HG03039 (cell line): ENCODE data around the gene VPS16.

Experiments used
- ATAC-seq: cut with Tn5 transposase; IDR thresholded peaks from one replicate; pipeline ENCODE4 v1.9.1; 2021; ENCODE audit warnings: mild to moderate bottlenecking, moderate library complexity; ENCODE audit not compliant: unreplicated experiment

The VPS16 gene

GRCh38 chr20:2840138-2840966, at the start of gene VPS16, which contains the start of gene PCED1A:
VPS16 (plus strand) TSS chr20:2840745; CDS start chr20:2840775, 30 bp downstream.
PCED1A (minus strand) TSS chr20:2840655; CDS start chr20:2839912, 743 bp downstream.
- peak; percentile 89 for ATAC-seq

DNA sequence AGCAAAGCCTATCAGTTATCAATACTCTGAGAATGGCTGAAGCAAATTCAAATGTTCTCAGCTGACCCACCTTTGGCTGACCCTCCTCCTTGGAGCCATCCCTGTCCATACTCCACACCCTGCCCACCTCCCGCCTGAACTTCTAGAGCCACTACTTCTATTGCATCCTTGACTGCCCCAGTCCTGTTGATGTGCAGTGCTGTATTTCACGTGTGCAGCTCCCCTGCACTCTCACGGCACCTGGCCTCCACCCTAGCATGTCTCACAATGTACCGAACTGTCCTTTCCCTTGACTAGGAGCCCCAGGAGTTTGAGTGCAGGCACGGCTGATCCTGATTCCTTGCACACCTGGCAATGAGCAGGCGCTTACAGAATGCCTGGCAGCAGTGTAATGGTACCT, 47.1 kb upstream of the VPS16 start:
- ATAC-seq = no peak

DNA sequence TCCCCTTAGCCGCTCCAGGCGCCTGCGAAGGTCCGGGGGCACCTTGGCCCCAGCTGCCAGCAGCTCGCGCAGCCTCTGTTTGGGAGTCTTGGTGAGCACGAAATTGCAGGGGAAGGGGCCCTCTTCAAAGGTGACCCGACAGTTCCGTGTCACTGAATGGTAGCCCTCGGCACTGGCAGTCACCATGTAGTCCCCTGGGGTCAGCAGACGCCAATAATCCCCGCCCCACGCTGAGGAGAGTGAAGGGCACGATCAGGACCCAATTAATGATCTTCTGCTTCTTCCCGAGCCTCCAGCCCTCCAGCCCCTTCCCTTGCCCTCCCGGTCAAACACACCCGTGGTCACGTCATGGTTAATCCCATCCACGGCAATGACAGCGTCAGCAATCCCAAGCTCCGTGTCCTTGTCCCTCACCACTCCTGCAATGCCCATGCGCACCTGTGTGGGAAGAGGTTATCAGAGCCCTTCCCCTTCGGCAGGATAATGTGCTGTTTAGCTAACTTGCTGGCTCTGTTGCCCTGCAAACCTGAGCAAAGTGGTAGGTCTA, 46.3 kb upstream of the VPS16 start:
- no peak for ATAC-seq

- ATAC-seq = no peak
Measured at GRCh38 chr20:2794866-2795447, 45.6 kb upstream of the VPS16 start.

GRCh38 chr20:2795451-2795850, 45.1 kb upstream of the VPS16 start:
- no peak for ATAC-seq

GRCh38 chr20:2796011-2796660, 44.4 kb upstream of the VPS16 start:
- no peak for ATAC-seq

- ATAC-seq = no peak
Measured at GRCh38 chr20:2797136-2797983, 43.2 kb upstream of the VPS16 start.

DNA sequence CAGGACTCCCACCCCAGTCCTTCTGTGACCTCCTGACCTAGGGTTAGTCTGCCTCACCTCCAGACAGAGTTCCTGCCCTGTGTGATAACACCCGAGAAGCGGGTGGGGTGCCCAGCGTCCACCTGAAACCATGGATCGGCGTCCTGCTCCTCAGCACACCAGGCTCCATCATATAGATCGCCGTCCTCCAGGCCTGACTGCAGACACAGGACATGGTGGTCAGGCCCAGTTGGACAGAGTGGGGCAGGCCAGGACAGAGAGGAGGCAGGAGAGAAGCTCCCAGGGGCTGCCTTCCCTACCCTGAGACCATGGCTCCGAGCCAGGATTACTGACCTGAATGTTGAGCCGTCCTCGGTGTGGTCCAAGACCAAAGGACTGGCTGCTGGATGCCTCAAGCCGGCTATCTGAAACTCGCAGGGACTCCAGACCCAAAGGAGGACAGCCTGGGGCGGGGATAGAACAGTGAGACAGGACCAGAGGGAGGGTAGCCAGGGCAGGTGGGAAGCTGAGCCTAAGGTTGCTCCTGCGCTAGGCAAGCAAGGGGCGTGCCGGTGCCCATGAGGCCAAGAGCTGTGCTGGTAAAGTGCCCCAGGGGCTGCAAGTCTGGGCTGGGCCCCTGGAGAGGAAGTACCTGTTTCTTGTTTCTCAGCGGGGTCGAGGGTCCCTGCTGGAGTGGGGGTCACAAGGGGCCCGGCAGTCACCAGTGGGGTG, 42.3 kb upstream of the VPS16 start:
- ATAC-seq = no peak

DNA sequence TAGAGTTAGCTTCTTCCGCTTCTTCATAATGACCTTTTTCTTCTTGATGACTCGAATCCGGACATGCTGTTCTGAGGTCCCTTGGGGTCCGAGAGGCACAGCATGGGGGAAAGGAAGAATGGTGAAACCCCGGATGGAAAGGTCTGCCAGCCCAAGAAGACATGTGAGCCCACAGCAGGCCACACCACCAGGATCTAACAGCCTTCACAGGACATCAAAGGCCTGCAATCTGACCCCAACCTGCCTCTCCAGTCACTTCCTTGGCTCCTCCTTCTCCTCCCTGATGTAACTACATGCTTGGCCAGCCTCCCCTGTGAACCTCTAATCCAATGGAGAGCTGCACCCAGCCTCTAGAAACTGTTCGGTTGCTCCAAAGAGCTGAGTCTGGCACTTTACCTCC, 41.7 kb upstream of the VPS16 start:
- ATAC-seq = no peak

- ATAC-seq = no peak
Measured at GRCh38 chr20:2799271-2799670, 41.3 kb upstream of the VPS16 start.

DNA sequence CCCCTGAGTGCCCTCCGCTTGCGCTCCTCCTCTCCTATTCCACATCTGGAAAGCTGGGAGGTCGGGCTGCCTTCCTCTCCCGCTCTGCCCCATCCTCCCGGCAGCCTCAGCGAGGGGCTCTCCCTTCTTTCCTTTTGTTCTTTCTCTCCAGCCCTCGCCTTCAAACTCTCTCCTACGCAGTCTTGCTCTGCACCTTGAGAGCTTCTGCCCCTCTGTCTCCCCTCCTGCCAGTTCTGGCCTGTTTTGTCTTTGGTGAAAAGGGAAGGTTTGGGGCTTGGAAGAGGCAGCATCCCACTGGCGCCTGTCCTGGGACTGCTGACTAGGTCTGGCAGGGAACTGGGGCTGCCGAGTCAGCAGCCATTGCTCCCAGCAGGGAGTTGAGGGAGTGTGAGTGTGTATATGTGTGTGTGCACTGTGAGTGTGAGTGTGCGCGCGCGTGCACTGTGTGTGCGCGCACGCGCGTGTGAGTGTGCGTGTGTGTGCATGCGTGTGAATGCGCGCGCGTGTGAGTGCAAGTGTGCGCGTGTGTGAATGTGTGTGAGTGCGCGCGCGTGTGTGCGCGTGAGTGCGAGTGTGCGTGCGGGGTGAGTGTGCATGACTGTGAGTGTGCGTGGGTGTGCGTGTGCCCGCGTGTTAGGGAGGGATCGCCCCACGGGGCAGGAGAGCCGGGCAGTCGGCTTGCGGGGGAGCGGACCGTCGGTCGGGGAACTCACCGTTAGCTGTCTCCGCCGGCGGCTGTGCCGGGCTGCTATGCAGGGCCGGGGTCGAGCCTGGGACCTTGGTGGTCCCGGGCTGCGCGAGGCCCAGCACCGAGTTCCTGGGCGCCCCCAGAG, 40.6 kb upstream of the VPS16 start:
- ATAC-seq = no peak

GRCh38 chr20:2800521-2801285, 39.8 kb upstream of the VPS16 start, which contains the start of gene CPXM1:
CPXM1 (minus strand) TSS chr20:2800627; CDS start chr20:2800572, 55 bp downstream.
- no peak for ATAC-seq

DNA sequence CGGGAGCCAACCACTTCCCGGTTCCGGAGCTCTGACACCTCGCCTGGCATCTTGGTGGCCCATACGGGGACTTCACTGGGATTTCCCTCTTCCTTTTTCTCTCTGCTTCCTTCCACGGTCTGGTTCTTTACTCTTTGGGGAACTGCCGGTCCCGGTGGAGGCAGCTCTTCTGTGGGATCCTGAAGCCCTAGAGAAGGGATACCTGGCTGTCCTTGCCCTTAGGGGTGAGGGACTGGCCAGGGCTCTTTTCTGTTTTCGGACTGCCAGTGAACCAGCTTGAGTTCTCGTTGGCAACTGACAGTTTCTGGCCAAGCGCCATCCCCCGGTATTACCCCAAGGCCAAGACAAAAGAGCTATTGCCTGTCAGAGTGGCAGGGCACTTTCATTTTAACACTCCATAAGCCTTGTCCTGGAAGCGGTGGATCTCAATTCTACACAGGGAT, 39.2 kb upstream of the VPS16 start:
- no peak for ATAC-seq

- ATAC-seq = no peak
Measured at GRCh38 chr20:2804041-2804828, 36.3 kb upstream of the VPS16 start.

DNA sequence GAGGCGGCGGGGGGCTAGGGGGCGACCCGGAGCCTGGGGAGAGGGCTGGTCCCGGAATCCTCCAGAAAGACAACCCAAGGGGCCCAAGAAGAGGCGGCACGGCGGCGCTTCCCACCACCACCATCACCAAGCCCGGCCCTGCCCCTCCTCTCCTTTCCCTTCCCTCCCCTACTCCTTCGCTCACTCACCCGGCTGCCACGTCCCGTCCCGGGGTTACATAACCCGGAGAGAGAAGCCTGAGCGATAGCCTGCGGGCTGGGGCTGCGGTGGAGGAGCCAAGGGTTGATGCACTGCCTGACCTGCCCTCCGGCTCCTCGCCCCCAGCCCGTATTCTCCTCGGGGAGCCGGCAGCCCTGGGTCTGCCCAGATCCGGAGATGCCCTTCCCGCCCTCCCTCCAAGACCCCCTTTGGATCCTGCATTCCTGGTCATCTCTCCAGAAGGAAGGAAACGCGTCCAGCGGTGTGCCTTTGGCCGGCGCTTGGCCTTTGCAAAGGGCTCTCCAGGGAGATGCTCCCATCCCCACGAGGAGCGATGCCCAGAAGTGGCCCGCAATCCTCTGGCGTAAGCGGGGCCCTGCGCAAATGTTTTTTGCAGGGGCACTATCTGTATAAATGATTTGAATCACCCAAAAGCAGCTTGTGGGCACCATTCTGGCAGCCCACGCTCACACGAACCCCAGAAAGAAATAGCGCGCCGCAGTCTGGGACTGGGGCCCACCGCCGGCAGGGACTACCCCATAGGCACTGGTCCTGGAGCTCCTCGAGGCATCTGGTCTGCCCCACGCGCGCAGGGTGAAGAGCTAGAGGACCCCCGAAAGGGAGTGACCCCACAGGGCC, 35.5 kb upstream of the VPS16 start:
- no peak for ATAC-seq

GRCh38 chr20:2805689-2806350, 34.7 kb upstream of the VPS16 start:
- ATAC-seq = no peak
